ENCODE data around the gene MACROH2A1. TPM values are rescaled to one million over a fixed set of nuclear protein-coding genes. Genes with fewer than 3 reads are reported as not detected.

MACROH2A1 gene
- total RNA-seq, 1 donor from 2014 or later, result 319 TPM

DNA sequence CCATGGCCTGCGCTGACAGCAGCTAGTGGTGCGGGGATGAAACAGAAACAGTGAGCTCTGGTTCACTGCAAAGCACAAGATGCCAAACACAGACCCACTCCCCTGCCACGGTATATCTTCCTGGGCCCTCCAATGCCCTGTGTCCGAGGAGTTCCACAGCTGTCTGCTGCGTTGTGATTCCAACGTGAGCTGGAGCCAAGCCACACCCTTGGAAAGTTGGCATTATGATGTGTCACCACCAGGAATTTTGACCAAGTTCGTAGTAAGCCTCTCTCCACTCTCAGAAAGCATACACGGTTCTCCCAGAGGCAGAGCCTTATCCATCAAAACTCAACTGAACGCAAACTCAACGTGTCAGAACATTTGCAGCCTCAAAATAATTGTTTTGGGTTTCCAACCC, 55.6 kb downstream of the MACROH2A1 start:
- Mint-ChIP-seq H3K36me3 (ENCODE audit: insufficient read depth) (peaks cover 26% of the 10 kb centered on the region), H3K4me3 (ENCODE audit: low read depth) (no peak overlapping the region), H3K27me3 (no peaks in the 10 kb centered on the region), H3K4me1 (ENCODE audit: low read depth) (peaks cover 3% of the 10 kb centered on the region), H3K9me3 (ENCODE audit: low read depth) (no peaks in the 10 kb centered on the region), H3K27ac (no peak overlapping the region)
- DNase-seq (ENCODE audit: low spot score, unreplicated experiment), result no peak
- TF ChIP-seq, protein P1, sequence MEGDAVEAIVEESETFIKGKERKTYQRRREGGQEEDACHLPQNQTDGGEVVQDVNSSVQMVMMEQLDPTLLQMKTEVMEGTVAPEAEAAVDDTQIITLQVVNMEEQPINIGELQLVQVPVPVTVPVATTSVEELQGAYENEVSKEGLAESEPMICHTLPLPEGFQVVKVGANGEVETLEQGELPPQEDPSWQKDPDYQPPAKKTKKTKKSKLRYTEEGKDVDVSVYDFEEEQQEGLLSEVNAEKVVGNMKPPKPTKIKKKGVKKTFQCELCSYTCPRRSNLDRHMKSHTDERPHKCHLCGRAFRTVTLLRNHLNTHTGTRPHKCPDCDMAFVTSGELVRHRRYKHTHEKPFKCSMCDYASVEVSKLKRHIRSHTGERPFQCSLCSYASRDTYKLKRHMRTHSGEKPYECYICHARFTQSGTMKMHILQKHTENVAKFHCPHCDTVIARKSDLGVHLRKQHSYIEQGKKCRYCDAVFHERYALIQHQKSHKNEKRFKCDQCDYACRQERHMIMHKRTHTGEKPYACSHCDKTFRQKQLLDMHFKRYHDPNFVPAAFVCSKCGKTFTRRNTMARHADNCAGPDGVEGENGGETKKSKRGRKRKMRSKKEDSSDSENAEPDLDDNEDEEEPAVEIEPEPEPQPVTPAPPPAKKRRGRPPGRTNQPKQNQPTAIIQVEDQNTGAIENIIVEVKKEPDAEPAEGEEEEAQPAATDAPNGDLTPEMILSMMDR (IDR thresholded peaks at IDR 0.05; ENCODE audit: unreplicated experiment), result no peak

DNA sequence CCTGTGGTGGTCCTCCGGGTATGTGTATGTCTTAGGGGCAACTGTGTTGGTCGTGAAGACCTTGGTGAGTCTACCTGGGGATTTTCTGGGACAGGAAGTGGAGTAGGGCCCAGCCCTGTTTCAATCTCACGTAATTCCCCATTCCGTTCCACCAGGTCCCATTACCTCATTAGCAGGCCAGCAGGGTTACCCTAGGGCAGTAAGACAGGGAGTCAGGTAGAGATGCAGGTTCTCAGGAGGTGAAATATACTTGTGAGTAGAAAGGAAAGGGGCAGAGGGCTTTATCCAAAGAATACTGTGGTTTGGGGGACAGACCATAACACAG, 56.5 kb downstream of the MACROH2A1 start:
- no peaks in the 10 kb centered on the region for H3K27me3 Mint-ChIP-seq
- DNase-seq (ENCODE audit: low spot score, unreplicated experiment), result no peak
- H3K4me3 Mint-ChIP-seq (ENCODE audit: low read depth), result no peak overlapping the region
- peaks cover 3% of the 10 kb centered on the region for H3K4me1 Mint-ChIP-seq (ENCODE audit: low read depth)
- no peaks in the 10 kb centered on the region for H3K9me3 Mint-ChIP-seq (ENCODE audit: low read depth)
- TF ChIP-seq, protein P1 (IDR thresholded peaks at IDR 0.05; ENCODE audit: unreplicated experiment), result no peak
- H3K27ac Mint-ChIP-seq, result no peak overlapping the region
- H3K36me3 Mint-ChIP-seq (ENCODE audit: insufficient read depth), result peaks cover 26% of the 10 kb centered on the region

DNA sequence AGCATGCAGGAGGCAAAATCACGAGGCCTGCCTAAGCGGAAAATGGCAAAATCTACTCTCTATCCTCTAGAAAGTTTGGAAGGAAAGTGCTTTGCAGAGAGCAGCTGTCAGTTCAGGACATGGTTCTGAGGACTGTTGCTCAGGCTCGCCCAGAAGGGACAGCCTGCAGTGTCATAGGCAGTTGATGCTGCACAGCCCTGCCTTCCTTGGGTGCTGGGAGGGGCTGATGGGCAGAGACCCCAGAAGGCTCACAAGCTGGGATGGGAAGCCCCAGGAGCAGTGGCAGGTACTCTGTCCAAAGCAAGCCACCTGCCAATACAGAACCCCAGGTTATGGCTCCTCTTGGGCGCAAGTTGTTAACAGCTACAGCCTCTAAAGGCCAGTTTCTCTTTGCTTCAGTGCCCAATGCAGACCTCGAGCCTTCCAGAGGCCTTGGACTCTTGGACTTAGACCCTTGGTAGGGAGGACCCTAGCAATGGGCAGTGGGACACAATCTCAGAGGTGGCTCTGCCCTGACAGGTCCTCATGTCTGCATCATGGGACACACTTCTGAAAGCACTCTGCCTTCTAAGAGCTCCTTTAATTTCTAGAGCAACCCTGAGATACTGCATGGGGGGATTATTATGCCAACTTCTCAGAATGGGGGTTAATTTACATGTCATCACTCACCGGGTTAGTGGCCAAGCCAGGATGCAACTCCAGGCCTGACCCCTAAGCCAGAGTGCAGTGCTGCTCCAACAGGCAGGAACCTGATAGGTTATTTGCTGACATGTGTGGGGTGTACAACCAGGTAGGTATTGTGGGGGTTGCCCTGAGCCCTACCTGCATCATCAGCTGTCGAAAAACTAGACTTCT, 57.1 kb downstream of the MACROH2A1 start:
- no peak for DNase-seq (ENCODE audit: low spot score, unreplicated experiment)
- Mint-ChIP-seq H3K27ac (no peak overlapping the region), H3K4me3 (ENCODE audit: low read depth) (no peak overlapping the region), H3K9me3 (ENCODE audit: low read depth) (no peaks in the 10 kb centered on the region), H3K27me3 (no peaks in the 10 kb centered on the region), H3K4me1 (ENCODE audit: low read depth) (peaks cover 2% of the 10 kb centered on the region), H3K36me3 (ENCODE audit: insufficient read depth) (peaks cover 27% of the 10 kb centered on the region)
- TF ChIP-seq, protein P1 (IDR thresholded peaks at IDR 0.05; ENCODE audit: unreplicated experiment), result no peak

DNA sequence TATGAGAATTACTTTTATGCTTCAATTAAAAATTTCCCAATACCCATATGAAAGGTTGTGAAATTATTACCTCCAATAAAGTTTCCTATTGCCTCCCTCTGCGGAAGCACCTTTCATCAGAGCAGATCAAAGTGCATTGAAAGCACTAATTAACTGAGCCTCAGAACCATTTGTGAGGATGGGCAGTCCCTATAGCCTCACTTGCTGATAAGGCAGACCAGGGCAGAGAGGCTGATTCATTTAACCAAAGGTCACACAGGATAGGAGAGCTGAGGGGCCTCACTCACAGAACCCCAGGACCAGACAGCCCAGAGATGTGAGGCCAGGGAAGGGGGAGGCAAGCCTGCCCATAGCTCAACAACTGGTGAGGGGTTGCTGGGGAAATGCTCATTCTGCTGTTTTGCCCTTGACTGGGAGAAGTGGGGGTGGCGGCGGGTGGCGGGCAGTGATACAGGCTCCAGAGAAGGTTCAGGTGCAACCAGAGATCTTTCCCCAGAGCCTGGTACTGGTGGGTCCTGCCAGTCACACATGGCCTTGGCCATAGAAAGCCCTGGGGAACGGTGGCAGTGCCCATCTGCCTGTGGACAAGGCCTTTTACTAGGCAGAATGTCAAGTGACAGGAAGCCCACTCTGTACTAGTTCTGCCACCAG, 57.9 kb downstream of the MACROH2A1 start:
- H3K27ac Mint-ChIP-seq, result no peak overlapping the region
- H3K27me3 Mint-ChIP-seq, result no peaks in the 10 kb centered on the region
- DNase-seq (ENCODE audit: low spot score, unreplicated experiment), result no peak
- H3K4me3 Mint-ChIP-seq (ENCODE audit: low read depth), result no peak overlapping the region
- peaks cover 30% of the 10 kb centered on the region for H3K36me3 Mint-ChIP-seq (ENCODE audit: insufficient read depth)
- TF ChIP-seq, protein P1 (IDR thresholded peaks at IDR 0.05; ENCODE audit: unreplicated experiment), result no peak
- no peaks in the 10 kb centered on the region for H3K4me1 Mint-ChIP-seq (ENCODE audit: low read depth)
- no peaks in the 10 kb centered on the region for H3K9me3 Mint-ChIP-seq (ENCODE audit: low read depth)

DNA sequence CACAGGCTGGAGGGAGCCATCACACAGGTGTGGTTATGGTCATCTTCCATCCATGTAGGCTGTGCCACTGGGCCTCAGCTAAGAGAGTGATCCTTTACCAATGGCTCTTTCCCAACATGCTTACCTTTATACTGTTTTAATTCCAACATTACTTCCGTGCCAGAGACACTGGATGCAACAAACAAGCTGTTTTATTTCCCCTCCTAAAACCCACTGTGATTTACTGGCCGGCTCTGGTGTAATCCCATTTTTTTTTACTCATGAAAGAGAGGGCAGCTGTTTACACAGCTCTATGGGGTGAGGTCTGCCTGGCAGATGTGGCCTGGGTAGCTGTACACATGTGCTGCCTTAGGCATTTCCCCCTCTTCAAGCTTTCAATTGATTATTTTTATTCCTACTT, 58.5 kb downstream of the MACROH2A1 start:
- TF ChIP-seq, protein P1 (IDR thresholded peaks at IDR 0.05; ENCODE audit: unreplicated experiment), result no peak
- H3K27ac Mint-ChIP-seq, result no peak overlapping the region
- H3K36me3 Mint-ChIP-seq (ENCODE audit: insufficient read depth), result peaks cover 27% of the 10 kb centered on the region
- DNase-seq (ENCODE audit: low spot score, unreplicated experiment), result no peak
- no peaks in the 10 kb centered on the region for H3K4me1 Mint-ChIP-seq (ENCODE audit: low read depth)
- H3K9me3 Mint-ChIP-seq (ENCODE audit: low read depth), result no peaks in the 10 kb centered on the region
- no peak overlapping the region for H3K4me3 Mint-ChIP-seq (ENCODE audit: low read depth)
- no peaks in the 10 kb centered on the region for H3K27me3 Mint-ChIP-seq

All from progenitor cell of endocrine pancreas (in vitro differentiated cells).